ENCODE data around the gene BCAS3. TPM values are rescaled to one million over a fixed set of nuclear protein-coding genes. Genes with fewer than 3 reads are reported as not detected.

BCAS3 gene
- total and polyA plus RNA-seq, 10 donors: 3.7 to 56.0 (median 42.3) TPM

- intact Hi-C loops (cut with DNase I; ENCODE audit: low total_unique reads): no loop called here
- peaks cover 0 to 98% (median 41%) of the 10 kb centered on the region in 6 donors for H3K36me3 ChIP-seq
- no peak for DNase-seq
- no peaks in the 10 kb centered on the region for H3K9me3 ChIP-seq
- H3K4me3 ChIP-seq: no peak overlapping the region
- TF ChIP-seq POLR2A (IDR thresholded peaks at IDR 0.05) (no peak), POLR2AphosphoS5 (IDR thresholded peaks at IDR 0.05) (no peak), CTCF (IDR thresholded peaks at IDR 0.05 in 8 of 11, conservative IDR thresholded peaks at IDR 0.05 in 3 of 11) (no peak)
- H3K27ac ChIP-seq: no peak overlapping the region
- WGBS, 5 donors: 91 to 98% (median 96%) methylated on average over 6 to 7 of the region's 7 CpGs
- no peaks in the 10 kb centered on the region for H3K4me1 ChIP-seq
- no peaks in the 10 kb centered on the region for H3K27me3 ChIP-seq (replicated peaks in 1 of 7)
Observed at GRCh38 chr17:60685437-60685836, 7.8 kb downstream of the BCAS3 start.

- no peaks in the 10 kb centered on the region for H3K4me1 ChIP-seq
- H3K27me3 ChIP-seq (replicated peaks in 1 of 7): no peaks in the 10 kb centered on the region
- H3K36me3 ChIP-seq: peaks cover 0 to 72% (median 15%) of the 10 kb centered on the region in 6 donors
- intact Hi-C loops (cut with DNase I; ENCODE audit: low total_unique reads): no loop called here
- TF ChIP-seq POLR2AphosphoS5 (IDR thresholded peaks at IDR 0.05): no peak
- TF ChIP-seq POLR2A (IDR thresholded peaks at IDR 0.05): no peak
- TF ChIP-seq CTCF (IDR thresholded peaks at IDR 0.05 in 8 of 11, conservative IDR thresholded peaks at IDR 0.05 in 3 of 11): no peak
- no peak overlapping the region for H3K4me3 ChIP-seq
- no peak overlapping the region for H3K27ac ChIP-seq
- H3K9me3 ChIP-seq: no peaks in the 10 kb centered on the region
- no peak for DNase-seq
Observed at GRCh38 chr17:60695960-60696359, 18.3 kb downstream of the BCAS3 start.

GRCh38 chr17:60699090-60699489 lies 21.4 kb downstream of the BCAS3 start:
- H3K9me3 ChIP-seq: no peaks in the 10 kb centered on the region
- H3K27me3 ChIP-seq (replicated peaks in 1 of 7): no peaks in the 10 kb centered on the region
- no peak overlapping the region for H3K4me3 ChIP-seq
- DNase-seq: no peak
- 89 to 100% (median 95%) methylated on average over 3 of the region's 3 CpGs for WGBS, 5 donors
- peaks cover 0 to 57% (median 6%) of the 10 kb centered on the region in 6 donors for H3K36me3 ChIP-seq
- intact Hi-C loops (cut with DNase I; ENCODE audit: low total_unique reads): no loop called here
- H3K27ac ChIP-seq: no peak overlapping the region
- TF ChIP-seq POLR2A (IDR thresholded peaks at IDR 0.05) (no peak), CTCF (IDR thresholded peaks at IDR 0.05 in 8 of 11, conservative IDR thresholded peaks at IDR 0.05 in 3 of 11) (no peak), POLR2AphosphoS5 (IDR thresholded peaks at IDR 0.05) (no peak)
- H3K4me1 ChIP-seq: no peaks in the 10 kb centered on the region

DNA sequence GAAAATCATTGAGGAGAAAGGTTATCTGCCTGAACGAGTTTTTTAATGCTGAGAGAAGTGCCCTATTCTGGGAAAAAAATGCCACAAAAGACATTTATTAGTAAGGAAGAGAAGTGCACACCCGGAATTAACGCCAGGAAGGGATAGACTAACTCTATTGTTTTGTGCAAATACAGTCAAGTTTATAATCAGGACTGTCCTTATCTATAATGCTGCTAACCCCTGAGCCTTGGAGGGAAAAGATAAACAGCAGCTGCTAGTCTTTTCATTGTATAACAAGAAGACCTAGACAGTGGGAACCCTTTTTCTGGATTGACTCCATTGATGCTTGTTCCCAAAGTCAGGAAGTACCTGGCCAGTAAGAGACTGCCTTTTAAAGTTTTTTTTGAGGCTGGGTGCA lies 26.5 kb downstream of the BCAS3 start:
- 49 to 74% (median 70%) methylated on average over 3 of the region's 3 CpGs for WGBS, 5 donors
- Histone ChIP-seq H3K36me3 (peaks cover 0 to 37% (median 8%) of the 10 kb centered on the region in 6 donors), H3K9me3 (no peaks in the 10 kb centered on the region), H3K4me1 (no peaks in the 10 kb centered on the region), H3K27me3 (replicated peaks in 1 of 7) (no peaks in the 10 kb centered on the region), H3K27ac (no peak overlapping the region), H3K4me3 (no peak overlapping the region)
- DNase-seq: no peak
- intact Hi-C loops (cut with DNase I; ENCODE audit: low total_unique reads): no loop called here
- TF ChIP-seq POLR2AphosphoS5 (IDR thresholded peaks at IDR 0.05) (no peak), POLR2A (IDR thresholded peaks at IDR 0.05) (no peak), CTCF (IDR thresholded peaks at IDR 0.05 in 8 of 11, conservative IDR thresholded peaks at IDR 0.05 in 3 of 11) (no peak)

Measured in spleen (tissue), 11 donors.